Fibroblast of skin of left quadriceps (primary cell): ENCODE data around the gene C1orf115.
"Not testable (repeated sequence)": the region's sequence is repeated elsewhere in the genome, so short reads cannot be mapped to it uniquely, and the experiment has no call there.

ENCODE experiments used
- DNase-seq, 2 experiments: peaks; one replicate each; pipeline ENCODE4 v3.0.0-alpha.2; 2013; ENCODE audit warnings: low read depth in 2 of 2

Gene C1orf115

GRCh38 chr1:220694866-220695382 lies 4.8 kb downstream of the C1orf115 start:
- no peak for DNase-seq

- DNase-seq, result no peak
Measured at GRCh38 chr1:220695426-220695825, 5.3 kb downstream of the C1orf115 start.

- DNase-seq, result no peak
Measured at GRCh38 chr1:220696226-220696862, 6.2 kb downstream of the C1orf115 start.

GRCh38 chr1:220696863-220697231 lies 6.7 kb downstream of the C1orf115 start:
- no peak for DNase-seq

- no peak for DNase-seq
Measured at GRCh38 chr1:220697326-220697725, 7.2 kb downstream of the C1orf115 start.

GRCh38 chr1:220698607-220699016 lies 8.4 kb downstream of the C1orf115 start:
- DNase-seq, result no peak

- DNase-seq, result no peak
Measured at GRCh38 chr1:220699044-220699443, 8.9 kb downstream of the C1orf115 start.

GRCh38 chr1:220700556-220701179 lies 10.5 kb downstream of the C1orf115 start:
- no peak for DNase-seq

GRCh38 chr1:220701974-220702373 lies 11.8 kb downstream of the C1orf115 start:
- no peak for DNase-seq

- DNase-seq, result no peak
Measured at GRCh38 chr1:220702733-220703270, 12.6 kb downstream of the C1orf115 start.

- no peak for DNase-seq
Measured at GRCh38 chr1:220703305-220703704, 13.1 kb downstream of the C1orf115 start.

- DNase-seq, result no peak
Measured at GRCh38 chr1:220705782-220706181, 15.6 kb downstream of the C1orf115 start.

GRCh38 chr1:220706480-220706879 lies 16.3 kb downstream of the C1orf115 start:
- no peak for DNase-seq

- DNase-seq, result no peak
Measured at GRCh38 chr1:220707160-220707559, 17.0 kb downstream of the C1orf115 start.

- DNase-seq, result no peak
Measured at GRCh38 chr1:220708244-220708643, 18.1 kb downstream of the C1orf115 start.

GRCh38 chr1:220708936-220709801 lies 19.0 kb downstream of the C1orf115 start:
- DNase-seq, result no peak

GRCh38 chr1:220710333-220710732 lies 20.2 kb downstream of the C1orf115 start:
- DNase-seq, result no peak

GRCh38 chr1:220711056-220711809 lies 21.1 kb downstream of the C1orf115 start:
- no peak for DNase-seq

GRCh38 chr1:220715986-220716385 lies 25.8 kb downstream of the C1orf115 start:
- DNase-seq, result not testable (repeated sequence)

- no peak for DNase-seq
Measured at GRCh38 chr1:220717800-220718640, 27.9 kb downstream of the C1orf115 start.

- not testable (repeated sequence) for DNase-seq
Measured at GRCh38 chr1:220721266-220721665, 31.1 kb downstream of the C1orf115 start.
